Fibroblast of skin of left biceps (primary cell): ENCODE results near the gene PIAS4.

Experiments
- DNase-seq, 2 experiments: peaks; one replicate each; pipeline ENCODE4 v3.0.0-alpha.2; 2013; ENCODE audit warnings: low read depth in 2 of 2

The PIAS4 gene

GRCh38 chr19:4042731-4043082 lies 35.2 kb downstream of the PIAS4 start:
- DNase-seq = no peak

- DNase-seq = no peak
These were observed 35.9 kb downstream of the PIAS4 start for GRCh38 chr19:4043401-4043800.

DNA sequence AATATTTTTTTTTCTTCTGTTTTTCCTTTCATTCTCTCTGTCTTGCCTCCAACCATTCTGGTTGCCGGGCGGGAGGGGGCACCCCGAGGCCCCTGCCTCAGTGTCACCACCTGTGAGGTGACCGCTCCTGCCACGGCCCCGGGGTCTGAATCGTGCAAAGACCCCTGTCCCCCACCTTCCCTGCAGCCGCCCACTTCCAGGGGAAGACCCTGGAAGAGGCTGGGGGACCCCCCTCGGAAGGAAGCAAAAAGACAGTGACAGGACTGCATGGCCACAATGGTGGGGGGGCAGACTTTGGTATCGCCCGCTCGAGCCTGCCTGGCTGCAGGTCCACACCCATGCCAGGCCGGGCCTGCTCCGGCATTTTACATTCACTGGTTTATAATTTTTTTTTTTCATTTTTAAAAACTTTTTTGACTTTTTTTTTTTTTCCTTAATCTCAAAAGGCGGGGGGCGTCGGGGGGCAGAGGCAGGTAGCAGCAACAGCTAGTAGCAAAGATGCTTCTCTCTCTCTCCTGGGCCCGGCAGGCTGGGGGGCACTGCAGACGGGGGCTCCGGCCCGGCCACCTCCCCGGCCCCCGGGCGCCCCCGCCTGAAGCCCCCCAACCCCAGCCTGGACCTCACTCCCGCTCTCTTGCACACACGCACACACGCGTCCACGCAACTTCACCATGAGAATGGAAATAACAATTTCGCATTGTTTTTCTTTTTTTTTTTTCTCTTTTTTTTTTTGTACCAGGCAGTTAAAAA lies 36.6 kb downstream of the PIAS4 start:
- DNase-seq = no peak

DNA sequence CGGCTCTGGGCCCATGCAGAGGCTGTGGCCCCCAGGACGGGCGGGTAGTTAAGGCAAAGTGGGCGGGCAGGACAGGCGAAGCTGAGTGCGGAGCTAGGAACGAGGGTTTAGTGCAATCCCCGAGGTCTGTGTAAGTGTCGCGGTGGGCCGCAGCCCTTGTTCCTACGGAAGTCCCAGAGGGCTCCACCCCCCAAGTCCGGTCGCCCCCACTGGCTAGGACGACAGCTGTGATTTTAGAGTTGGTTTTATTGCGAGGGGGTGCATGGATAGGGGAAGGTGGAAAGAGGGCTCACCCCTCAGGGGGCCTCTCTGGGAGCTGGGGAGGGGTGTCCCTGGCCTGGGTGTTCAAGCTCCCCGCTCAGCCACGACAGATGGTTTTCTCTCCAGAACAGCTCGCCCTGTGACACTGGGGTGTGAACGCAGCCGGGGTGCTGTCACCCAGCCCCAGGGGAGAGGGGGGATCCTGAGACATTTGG lies 37.5 kb downstream of the PIAS4 start:
- DNase-seq = no peak

DNA sequence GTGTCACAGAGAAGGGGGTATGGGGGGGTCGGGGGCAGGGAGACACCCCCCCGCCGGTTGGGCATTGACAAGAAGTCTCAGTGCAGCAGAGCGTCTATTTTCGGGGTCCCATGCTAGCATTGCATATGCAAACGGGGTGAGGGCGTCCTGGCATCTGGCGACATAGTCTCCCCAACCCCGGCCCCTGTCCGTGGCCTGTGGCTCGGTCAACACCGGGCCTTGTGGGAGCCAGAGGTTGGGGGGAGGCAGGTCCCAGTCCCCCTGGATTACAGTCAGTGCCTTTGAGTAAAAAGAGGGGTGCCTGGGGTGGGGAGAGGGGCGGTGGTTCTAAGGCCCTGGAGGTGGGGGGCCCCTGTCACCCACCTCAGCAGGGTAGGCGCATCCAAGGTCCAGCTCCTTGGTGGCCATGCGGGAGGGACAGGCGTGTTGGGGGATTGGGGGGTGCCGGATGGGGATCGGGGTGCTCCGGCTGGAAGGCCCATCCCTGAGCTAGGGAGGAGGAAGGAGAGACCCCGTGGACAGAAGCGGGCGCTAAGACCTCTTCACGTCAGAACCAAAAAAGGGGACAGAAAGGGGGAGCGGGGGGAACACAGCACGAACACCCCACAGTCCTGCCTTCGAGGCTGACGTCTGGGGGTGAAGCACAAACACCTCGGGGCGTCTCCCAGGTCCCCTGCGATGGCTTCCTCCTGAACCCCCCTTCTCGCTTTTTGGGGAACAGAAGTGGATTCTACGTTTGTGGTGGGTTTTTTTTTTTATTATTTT lies 38.2 kb downstream of the PIAS4 start:
- no peak for DNase-seq

DNA sequence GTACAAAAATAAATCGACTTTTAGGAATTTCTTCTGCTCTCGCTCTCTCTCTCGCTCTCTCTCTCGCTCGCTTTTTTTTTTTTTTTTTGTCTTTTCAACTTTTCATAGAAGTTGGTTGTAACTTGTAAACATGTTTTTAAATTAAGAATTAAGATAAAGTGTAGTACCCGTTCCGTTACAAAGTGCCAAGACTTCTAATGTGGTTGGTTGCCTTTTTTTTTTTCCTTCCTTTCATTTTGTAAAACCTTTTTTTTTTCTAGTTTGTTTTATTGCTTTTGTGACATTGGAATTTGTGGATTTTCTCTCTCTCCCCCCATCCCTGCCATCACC lies 38.8 kb downstream of the PIAS4 start:
- no peak for DNase-seq

DNA sequence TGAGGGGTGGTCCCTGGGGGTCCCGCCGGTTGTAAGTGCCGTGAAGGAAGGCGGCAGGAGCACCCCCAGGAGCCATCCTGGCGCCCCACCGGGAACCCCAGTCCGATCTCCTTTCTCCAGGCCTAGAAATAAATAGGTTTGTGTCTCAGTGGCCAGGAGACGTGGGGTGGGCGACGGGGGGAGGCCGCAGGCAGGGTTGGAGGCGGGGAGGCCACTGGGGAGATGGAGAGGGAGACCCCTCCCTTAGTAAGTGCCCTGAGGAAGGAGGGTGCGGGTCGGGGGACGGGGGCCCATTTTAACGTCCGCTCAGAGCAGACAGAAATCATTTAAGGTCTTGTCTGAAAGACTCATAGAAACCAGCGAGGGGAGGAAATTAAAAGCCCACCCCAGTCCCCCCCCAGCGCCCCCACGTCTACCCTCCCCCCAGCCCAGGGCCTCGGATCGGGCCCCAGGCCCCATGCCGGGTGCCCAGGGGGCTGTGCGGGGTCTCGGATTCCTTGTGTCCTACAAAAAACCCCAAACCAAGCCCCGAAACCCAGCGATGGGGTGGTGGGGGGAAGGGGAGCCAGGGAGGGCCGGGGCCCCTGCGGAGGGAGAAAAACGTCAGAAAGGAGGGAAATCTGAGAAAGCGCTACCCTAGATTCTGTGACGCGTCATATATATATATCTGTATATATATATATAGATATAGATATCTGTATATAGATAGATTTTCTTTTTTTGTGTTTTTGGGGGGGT lies 39.6 kb downstream of the PIAS4 start:
- no peak for DNase-seq

- no peak for DNase-seq
These were observed 41.9 kb downstream of the PIAS4 start for GRCh38 chr19:4049432-4049831.

DNA sequence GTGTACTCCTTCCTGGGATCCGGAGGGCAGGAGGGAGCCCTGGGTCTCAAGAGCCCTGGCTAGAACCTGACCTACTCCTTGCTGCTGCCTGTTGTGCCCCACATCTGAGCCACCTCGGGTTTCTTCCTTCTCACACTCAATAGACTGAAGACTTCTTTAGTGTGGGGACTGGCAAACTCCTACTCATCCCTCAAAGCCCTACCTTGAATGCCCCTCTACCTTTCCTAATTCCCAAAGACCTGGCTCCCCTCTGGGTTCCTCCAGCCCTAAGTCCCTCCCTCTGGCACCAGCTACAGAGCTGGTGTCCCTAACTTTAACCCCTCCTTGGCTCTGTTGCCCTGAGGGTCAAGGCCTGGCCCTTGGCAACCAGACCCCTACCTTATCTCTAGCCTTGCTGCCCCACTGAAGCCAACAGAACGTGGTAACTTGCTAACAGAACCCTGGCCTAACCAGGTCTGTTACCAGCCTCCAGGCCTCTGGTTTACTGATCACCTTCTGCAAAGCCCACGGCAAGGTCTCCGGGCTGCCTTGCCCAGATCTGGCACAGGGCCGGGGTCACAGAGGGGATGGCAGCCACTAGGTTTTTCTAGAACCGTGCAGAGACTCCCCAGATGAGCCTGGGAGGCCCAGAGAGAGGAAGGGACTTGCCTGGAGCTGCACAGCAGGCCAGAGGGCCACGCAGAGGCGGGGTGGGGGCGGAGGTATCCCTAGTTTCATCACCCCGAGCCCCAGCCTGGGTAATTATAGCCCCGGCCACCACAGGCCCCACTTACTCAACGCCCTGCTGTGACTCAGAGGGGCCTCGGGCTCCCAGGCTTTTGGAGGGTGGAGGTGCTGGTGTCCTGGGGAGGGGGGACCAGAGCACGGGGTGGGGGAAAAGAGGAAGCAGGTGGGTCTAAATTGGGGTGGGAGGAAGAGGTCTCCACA lies 43.9 kb downstream of the PIAS4 start:
- DNase-seq = no peak

DNA sequence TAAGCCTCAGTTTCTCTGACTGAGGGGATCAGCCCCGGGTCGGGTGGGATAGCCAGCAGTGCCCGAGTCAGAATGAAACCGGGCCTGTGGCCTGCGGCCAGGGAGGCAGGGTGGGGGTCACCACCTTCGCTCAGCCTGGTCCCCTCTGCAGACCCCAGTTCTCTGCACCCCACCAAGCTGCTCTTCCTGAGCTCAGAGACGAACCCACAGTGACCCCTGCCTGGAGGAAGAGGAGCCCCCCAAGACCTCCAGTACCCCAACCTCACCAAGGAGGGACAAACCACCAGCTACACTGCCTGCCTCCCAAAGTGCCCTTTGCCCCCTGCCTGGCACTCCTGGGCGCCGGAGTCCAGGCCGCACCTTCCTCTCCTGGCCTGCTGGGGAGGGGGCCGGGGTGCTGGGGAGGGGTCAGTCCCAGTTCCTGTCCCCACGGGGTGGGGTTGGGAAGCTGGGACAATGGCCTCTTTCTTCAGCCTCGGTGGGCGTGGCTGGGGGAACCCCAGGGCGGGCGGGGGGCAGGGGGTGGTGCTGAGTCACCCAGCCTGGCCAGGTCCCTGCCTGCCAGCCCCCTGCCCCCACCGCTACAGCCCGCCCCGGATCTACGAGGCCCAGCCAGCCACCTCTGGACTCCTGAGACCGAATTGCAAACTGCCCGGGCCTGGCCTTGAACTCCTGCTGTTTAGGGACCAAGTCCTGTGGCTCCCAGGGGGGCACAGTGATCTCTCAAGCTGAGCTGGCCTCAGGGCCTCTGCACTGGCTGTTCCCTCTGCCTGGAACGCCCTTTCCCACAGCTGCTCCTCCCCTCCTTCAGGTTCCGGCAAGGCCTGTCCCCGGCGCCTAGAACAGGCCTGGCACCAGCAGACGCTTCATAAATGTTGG lies 44.8 kb downstream of the PIAS4 start:
- no peak for DNase-seq

GRCh38 chr19:4052993-4053422 lies 45.5 kb downstream of the PIAS4 start:
- DNase-seq = no peak

DNA sequence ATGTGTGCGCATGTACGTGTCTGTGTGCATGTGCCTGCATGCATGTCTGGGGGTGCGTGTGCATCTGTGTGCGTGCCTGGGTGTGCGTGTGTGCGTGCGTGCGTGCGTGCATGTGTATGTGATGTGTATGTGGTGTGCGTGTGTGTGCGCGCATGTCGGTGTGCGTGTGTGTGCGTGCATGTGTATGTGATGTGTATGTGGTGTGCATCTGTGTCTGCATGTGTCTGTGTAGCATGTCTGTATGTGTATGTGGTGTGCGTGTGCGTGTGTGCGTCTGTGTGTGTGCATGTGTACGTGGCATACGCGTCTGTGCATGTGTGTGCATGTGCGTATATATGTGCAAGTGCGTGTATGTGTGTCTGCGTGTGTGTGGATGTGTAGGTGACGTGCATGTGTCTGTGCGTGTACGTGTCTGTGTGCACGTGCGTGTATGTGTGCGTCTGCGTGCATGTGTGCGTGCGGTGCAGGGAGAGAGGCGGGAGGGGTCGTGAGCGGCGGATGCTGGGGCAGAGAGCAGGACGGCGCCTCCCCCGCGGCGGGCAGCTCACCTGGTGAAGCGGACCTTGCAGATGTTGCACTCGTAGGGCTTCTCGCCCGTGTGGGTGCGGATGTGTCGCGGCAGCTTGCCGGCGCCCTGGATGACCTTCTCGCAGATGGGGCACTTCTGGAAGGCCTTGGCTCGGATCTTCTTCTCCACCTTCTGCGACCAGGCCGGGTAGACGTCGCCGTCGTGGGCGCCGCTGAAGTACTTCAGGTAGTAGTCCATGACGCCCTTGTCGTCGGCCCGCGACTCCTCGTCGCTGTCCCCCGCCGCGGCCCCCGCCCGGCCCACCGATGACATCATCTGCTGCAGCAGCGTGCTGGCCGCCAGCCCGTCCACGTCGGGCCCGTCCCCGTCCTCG lies 46.1 kb downstream of the PIAS4 start:
- no peak for DNase-seq

DNA sequence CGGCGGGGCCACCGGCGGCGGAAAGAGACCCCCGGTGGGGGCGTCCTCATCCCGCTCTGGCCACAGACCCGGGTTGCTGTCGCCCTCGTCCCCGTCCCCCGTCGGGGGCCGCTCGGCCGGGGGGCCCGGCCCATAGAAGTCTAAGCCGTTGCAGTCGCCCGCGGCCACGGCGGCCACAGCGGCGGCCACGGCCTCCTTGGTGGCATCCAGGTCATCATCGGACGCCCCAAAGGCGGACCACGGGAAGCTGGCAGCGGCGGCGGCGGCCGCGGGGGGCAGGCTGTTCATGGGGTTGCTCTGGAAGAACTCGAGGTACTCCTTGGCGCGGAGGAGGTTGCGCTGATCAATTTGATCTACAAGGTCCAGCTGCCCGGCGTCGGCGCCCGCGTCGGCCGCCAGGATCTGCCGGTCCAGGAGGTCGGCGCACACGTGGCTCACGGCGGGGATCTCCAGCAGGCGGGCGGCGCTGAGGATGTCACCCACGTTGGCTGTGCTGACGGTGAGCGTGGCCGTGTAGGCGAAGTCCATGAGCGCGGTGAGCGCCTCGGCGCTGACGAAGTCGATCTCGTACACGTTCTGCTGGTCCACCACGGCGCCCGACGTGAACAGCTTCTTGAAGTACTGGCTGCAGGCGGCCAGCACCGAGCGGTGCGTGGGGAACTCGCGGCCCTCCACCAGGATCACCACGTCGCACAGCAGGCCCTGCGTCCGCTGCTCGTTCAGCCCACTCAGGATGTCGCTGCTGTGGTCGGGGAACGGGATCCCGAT lies 47.1 kb downstream of the PIAS4 start:
- no peak for DNase-seq

DNA sequence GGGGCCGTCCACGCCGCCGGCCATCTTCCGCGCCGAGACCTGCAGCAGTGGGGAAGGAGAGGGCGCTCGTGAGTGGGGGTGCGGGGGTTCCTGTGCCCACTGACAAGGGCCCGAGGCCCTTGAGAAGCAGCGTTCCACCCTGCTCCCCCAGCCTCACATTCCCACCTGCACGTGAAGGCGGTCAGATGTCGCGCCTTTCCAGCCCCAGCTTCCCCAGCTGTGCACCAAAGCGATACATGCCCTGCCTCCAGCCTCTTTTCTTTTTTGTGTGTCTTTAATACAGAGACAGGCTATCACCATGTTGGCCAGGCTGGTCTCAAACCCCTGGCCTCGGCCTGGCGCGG lies 47.6 kb downstream of the PIAS4 start:
- DNase-seq = no peak

- DNase-seq = peak; percentile 15 to 20
These were observed 50.6 kb downstream of the PIAS4 start for GRCh38 chr19:4057931-4058692.

GRCh38 chr19:4058693-4059452 lies 51.3 kb downstream of the PIAS4 start:
- DNase-seq = no peak

- no peak for DNase-seq
These were observed 51.9 kb downstream of the PIAS4 start for GRCh38 chr19:4059453-4059871.
